Measurements from ENCODE around the gene PTPN20. TPM values are rescaled to one million over a fixed set of nuclear protein-coding genes. Genes with fewer than 3 reads are reported as not detected.
"Not testable (repeated sequence)": the region's sequence is repeated elsewhere in the genome, so short reads cannot be mapped to it uniquely, and the experiment has no call there.

PTPN20 gene
- total RNA-seq, 1 donor from 2014 or later: 2.5 TPM

DNA sequence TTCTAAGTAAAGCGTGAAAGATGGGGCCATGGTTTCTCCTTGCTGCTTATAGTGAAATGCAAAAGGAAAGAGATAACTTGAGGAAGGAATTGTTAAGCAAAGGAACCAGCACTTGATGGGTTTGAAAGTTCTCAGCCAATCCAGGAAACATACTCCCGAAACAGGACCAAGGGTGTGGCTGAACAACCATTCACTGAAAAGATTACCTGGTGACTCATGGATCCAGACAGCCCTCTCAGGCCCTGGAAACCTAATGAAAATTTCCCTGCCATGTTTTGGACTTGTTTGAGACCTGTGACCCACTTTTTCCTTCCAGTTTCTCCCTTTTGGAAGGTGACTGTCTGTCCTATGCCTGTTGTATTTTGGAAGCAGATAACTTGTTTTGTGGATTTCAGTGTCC lies 11.3 kb downstream of the PTPN20 start:
- intact Hi-C loops (cut with micrococcal nuclease); H3K4me3 Mint-ChIP-seq (ENCODE audit: low read depth); H3K4me1 Mint-ChIP-seq (ENCODE audit: low read depth); H3K27me3 Mint-ChIP-seq (ENCODE audit: low read depth); DNase-seq (ENCODE audit: low spot score); H3K27ac Mint-ChIP-seq; H3K36me3 Mint-ChIP-seq (ENCODE audit: low read depth); H3K9me3 Mint-ChIP-seq: not testable (repeated sequence)

DNA sequence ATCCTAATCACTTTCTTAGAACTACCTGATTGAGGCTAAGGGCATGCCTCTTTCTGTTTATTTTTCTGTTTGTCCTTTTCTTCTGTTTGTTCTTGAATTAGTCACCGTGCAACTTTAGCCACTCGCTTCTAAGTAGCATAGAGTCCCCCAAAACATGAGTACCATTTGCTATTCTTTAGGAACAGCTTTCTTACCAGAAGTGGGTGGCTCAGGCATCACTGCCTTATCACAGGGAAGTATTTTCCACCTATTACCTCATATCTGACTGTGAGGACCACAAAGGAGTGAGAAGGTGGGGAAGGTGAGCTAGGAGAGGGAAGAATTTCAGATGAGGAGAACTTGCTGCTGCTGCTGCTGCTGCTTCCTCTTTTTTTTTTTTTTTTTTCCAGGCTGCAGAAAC lies 13.9 kb downstream of the PTPN20 start:
- H3K4me1 Mint-ChIP-seq (ENCODE audit: low read depth); H3K4me3 Mint-ChIP-seq (ENCODE audit: low read depth); H3K36me3 Mint-ChIP-seq (ENCODE audit: low read depth); H3K27me3 Mint-ChIP-seq (ENCODE audit: low read depth); DNase-seq (ENCODE audit: low spot score); intact Hi-C loops (cut with micrococcal nuclease); H3K27ac Mint-ChIP-seq; H3K9me3 Mint-ChIP-seq: not testable (repeated sequence)

DNA sequence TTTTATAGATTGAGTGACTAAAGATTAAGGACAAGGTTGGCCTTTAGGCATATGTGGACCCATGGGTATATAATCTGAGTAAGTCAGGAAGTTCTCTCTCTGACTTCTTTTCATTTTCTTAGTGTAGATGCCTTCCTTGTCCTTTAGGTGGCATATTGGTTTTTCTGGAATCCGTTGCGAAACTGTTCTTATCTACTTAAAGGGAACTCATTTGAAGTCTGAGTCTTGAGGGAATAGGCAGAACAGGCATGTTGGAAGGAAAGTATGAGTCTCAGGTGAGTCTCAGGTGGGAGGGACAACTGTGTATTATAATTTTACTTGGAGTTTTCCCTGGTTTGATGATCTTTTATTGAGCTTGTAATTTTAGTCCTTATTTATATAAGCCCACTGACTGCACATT lies 14.6 kb downstream of the PTPN20 start:
- H3K4me1 Mint-ChIP-seq (ENCODE audit: low read depth); H3K27ac Mint-ChIP-seq; H3K27me3 Mint-ChIP-seq (ENCODE audit: low read depth); intact Hi-C loops (cut with micrococcal nuclease); H3K4me3 Mint-ChIP-seq (ENCODE audit: low read depth); H3K36me3 Mint-ChIP-seq (ENCODE audit: low read depth); DNase-seq (ENCODE audit: low spot score); H3K9me3 Mint-ChIP-seq: not testable (repeated sequence)

DNA sequence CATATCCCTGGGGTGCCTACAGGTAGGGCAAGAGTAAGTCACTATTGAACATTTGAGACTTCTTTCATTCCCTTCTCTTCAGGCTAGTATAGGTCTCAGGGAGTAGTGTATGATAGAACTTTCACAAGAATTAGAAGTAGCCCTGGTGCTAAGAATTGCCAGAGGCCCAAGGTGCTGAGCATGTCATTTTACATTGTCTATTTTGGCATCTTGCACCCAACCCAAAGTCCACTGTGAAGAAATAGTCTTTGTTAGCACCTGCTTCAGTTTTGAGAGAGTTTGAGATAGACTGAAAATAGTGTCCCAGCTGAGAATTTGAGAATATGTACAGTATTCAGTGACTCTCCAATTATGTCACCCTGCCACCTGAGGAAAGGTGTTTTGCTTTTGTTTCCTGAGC lies 17.6 kb downstream of the PTPN20 start:
- intact Hi-C loops (cut with micrococcal nuclease); H3K27me3 Mint-ChIP-seq (ENCODE audit: low read depth): not testable (repeated sequence)

DNA sequence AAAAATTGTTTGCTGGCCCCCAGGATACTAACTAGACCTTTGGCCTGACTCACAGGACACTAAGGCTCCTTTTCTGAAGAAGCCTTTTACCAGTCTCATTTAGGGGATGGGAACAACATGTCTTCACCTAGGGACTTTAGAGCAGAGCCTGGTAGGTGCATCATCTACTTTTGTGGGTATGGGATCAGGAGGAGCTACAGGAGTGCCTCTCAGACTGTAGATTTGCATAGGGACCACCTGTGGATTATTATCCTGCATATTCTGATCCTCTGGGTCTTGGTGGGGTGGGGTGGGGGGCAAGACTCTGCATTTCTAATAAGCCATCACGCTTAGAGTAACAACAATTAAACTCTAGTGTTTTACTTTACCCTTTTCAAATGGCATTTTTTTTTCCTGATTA lies 21.2 kb downstream of the PTPN20 start:
- H3K4me3 Mint-ChIP-seq (ENCODE audit: low read depth); DNase-seq (ENCODE audit: low spot score); H3K27ac Mint-ChIP-seq; H3K4me1 Mint-ChIP-seq (ENCODE audit: low read depth); H3K9me3 Mint-ChIP-seq; intact Hi-C loops (cut with micrococcal nuclease); H3K36me3 Mint-ChIP-seq (ENCODE audit: low read depth); H3K27me3 Mint-ChIP-seq (ENCODE audit: low read depth): not testable (repeated sequence)

More for the DNA sequence above, 17.6 kb downstream of the PTPN20 start:
- H3K4me3 Mint-ChIP-seq (ENCODE audit: low read depth); H3K36me3 Mint-ChIP-seq (ENCODE audit: low read depth); DNase-seq (ENCODE audit: low spot score); H3K27ac Mint-ChIP-seq; H3K4me1 Mint-ChIP-seq (ENCODE audit: low read depth); H3K9me3 Mint-ChIP-seq: not testable (repeated sequence)

DNA sequence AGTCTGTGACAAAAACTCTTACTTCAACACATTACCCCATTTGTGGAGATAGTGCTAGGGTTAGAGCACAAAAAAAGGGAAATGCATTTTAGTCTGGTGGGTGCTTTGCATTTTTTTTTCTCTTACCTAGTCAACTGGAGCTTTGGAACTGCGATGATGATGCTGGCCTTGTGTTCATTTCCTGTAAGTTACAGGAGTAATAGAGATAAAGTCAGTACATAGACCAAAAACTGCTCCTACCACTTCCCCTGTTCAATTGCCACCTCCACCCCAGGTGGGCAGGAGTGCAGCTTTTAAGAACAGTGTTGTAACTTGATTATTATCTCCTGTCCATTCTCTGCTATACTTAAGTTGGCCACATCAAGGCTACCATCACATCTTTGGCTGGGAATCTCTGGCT lies 29.9 kb downstream of the PTPN20 start:
- H3K36me3 Mint-ChIP-seq (ENCODE audit: low read depth); intact Hi-C loops (cut with micrococcal nuclease); H3K9me3 Mint-ChIP-seq: not testable (repeated sequence)

DNA sequence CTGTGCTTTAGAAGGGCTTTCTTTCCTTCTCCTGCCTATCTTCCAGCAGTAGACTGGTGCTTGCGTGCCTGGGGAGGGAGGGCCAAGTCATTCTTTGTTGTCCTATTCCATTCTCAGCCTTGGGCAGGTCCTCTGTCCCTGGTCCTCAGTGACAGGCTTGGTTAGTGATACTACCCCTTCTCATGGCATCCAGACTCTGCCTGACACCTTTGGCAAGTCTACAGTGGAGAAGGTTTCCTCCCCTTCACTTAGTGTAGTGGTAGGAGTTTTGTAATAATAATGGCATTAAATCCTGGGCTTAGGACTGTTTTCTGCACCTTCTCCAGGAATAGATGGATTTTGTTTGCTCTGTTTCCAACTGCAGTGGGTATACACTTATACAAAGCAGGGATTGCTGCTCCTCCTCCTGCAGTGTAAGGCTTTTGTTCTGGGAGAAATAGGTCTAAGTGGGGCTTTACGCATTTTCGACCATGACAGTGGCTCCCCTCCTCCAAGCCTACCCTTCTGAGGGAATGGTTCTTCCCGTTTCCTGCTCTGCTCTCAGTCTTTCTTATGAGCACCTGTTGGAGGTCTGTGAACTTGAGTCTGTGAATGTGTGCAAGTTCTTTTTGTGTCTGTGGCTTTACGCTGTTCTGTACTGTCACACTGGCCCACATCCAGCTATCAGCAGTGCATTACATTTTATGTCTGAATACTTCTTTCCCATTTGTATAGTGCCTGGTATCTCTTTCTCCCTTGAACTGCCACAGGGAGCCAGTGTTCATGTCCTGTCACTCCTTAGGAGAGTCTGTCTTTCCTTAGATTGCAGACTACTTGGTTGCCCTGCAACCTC lies 37.7 kb downstream of the PTPN20 start:
- H3K4me1 Mint-ChIP-seq (ENCODE audit: low read depth); H3K9me3 Mint-ChIP-seq; intact Hi-C loops (cut with micrococcal nuclease); H3K27ac Mint-ChIP-seq; H3K36me3 Mint-ChIP-seq (ENCODE audit: low read depth); H3K4me3 Mint-ChIP-seq (ENCODE audit: low read depth); DNase-seq (ENCODE audit: low spot score): not testable (repeated sequence)
- peaks cover 12% of the 10 kb centered on the region for H3K27me3 Mint-ChIP-seq (ENCODE audit: low read depth)

More for the DNA sequence above, 29.9 kb downstream of the PTPN20 start:
- DNase-seq (ENCODE audit: low spot score); H3K4me3 Mint-ChIP-seq (ENCODE audit: low read depth); H3K27me3 Mint-ChIP-seq (ENCODE audit: low read depth); H3K27ac Mint-ChIP-seq; H3K4me1 Mint-ChIP-seq (ENCODE audit: low read depth): not testable (repeated sequence)

DNA sequence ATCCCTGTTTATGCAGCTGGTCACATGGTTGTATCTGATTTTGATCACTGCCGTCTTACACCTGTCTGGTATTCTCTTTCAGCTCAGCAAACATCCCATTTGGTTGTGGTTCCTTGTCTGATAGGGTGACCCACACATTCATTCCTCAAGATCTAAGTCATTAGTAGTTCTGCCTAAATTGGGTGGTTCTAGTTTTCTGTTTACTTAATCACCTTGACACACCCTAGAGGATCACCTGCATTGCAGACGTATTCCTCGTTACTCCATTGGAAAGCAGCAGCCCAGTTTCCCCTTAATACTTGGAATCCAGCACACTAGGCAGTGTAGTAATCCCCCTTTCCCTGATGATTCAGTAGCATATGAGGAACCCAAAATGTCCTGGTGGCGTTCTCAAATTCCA lies 41.3 kb downstream of the PTPN20 start:
- H3K9me3 Mint-ChIP-seq; DNase-seq (ENCODE audit: low spot score); H3K4me1 Mint-ChIP-seq (ENCODE audit: low read depth); H3K27me3 Mint-ChIP-seq (ENCODE audit: low read depth); H3K27ac Mint-ChIP-seq; H3K4me3 Mint-ChIP-seq (ENCODE audit: low read depth); intact Hi-C loops (cut with micrococcal nuclease); H3K36me3 Mint-ChIP-seq (ENCODE audit: low read depth): not testable (repeated sequence)

DNA sequence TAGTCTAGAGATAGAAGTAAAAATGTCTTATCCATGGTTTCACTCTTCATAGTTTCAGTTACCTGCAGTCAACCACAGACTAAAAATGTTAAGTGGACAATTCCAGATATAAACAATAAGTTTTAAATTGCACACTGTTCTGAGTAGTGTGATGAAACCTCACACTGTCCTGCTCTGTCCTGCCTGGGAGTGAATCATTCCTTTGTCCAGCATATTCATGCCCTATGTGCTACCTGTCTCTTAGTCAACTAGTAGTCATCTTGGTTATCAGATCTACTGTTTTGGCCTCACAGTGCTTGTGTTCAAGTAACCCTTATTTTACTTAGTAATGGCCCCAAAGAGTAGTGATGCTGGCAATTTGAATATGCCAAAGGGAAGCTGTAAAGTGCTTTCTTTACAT lies 49.5 kb downstream of the PTPN20 start:
- H3K4me3 Mint-ChIP-seq (ENCODE audit: low read depth); intact Hi-C loops (cut with micrococcal nuclease); H3K27me3 Mint-ChIP-seq (ENCODE audit: low read depth); H3K36me3 Mint-ChIP-seq (ENCODE audit: low read depth); H3K27ac Mint-ChIP-seq; H3K9me3 Mint-ChIP-seq; H3K4me1 Mint-ChIP-seq (ENCODE audit: low read depth); DNase-seq (ENCODE audit: low spot score): not testable (repeated sequence)

DNA sequence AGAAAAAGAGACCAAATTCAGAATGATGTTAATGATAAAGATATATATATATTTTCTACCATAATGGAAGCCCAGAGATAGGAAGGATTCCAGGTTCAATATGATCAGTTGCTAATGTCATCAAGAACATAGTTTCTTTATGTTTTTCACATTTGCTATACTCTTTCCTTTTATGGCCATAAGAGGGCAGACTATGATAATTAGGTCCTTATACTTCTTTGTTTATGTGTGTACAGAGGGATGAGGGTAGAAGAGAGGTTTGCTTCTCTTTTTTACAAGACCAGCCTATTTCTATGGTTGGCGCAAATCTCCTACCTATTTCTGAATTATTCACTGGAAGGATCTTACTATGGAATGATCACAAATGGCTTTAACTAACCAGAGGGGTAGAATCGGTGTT lies 52.1 kb downstream of the PTPN20 start:
- H3K4me3 Mint-ChIP-seq (ENCODE audit: low read depth); DNase-seq (ENCODE audit: low spot score); intact Hi-C loops (cut with micrococcal nuclease); H3K36me3 Mint-ChIP-seq (ENCODE audit: low read depth); H3K27ac Mint-ChIP-seq; H3K9me3 Mint-ChIP-seq; H3K4me1 Mint-ChIP-seq (ENCODE audit: low read depth); H3K27me3 Mint-ChIP-seq (ENCODE audit: low read depth): not testable (repeated sequence)

DNA sequence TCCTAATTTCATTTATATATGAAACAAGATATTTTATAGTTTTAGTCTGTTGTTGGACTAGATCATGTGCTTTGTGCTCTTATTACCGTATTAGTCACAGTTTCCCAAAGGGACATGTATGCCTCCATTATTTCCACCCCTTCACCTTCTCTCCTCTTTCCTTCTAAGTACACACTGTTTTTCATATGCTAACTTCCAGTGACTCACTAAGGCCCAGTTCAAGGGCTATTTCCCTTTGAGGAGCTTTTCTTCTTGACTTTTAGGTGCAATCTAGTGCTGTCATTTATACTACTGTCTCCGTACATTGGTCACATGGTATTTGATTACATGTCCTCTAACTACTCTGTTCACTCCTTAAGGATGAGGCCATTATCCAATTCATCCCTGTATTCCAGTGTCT lies 55.8 kb downstream of the PTPN20 start:
- H3K27me3 Mint-ChIP-seq (ENCODE audit: low read depth); H3K4me1 Mint-ChIP-seq (ENCODE audit: low read depth); H3K27ac Mint-ChIP-seq; intact Hi-C loops (cut with micrococcal nuclease); H3K9me3 Mint-ChIP-seq; H3K4me3 Mint-ChIP-seq (ENCODE audit: low read depth); DNase-seq (ENCODE audit: low spot score); H3K36me3 Mint-ChIP-seq (ENCODE audit: low read depth): not testable (repeated sequence)

DNA sequence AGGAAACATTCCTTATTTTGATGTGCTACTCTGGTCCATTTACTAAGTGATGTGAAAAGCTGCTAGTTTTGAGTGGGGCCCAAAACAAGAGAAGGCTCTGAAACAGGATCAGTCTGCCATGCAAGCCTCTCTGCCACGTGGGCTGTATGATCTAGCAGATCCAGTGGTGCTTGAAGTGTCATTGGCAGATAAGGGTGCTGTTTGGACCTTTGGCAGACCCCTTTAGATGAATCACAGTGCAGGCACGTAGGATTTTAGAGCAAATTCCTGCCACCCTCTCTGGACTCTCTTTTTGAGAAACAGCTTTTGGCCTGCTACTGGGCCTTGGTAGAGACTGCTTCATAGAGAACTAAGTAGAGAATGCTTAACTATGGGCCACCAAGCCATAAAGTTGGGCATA lies 69.0 kb downstream of the PTPN20 start:
- H3K4me3 Mint-ChIP-seq (ENCODE audit: low read depth); H3K36me3 Mint-ChIP-seq (ENCODE audit: low read depth); DNase-seq (ENCODE audit: low spot score); H3K4me1 Mint-ChIP-seq (ENCODE audit: low read depth); H3K27me3 Mint-ChIP-seq (ENCODE audit: low read depth); H3K9me3 Mint-ChIP-seq; intact Hi-C loops (cut with micrococcal nuclease); H3K27ac Mint-ChIP-seq: not testable (repeated sequence)

DNA sequence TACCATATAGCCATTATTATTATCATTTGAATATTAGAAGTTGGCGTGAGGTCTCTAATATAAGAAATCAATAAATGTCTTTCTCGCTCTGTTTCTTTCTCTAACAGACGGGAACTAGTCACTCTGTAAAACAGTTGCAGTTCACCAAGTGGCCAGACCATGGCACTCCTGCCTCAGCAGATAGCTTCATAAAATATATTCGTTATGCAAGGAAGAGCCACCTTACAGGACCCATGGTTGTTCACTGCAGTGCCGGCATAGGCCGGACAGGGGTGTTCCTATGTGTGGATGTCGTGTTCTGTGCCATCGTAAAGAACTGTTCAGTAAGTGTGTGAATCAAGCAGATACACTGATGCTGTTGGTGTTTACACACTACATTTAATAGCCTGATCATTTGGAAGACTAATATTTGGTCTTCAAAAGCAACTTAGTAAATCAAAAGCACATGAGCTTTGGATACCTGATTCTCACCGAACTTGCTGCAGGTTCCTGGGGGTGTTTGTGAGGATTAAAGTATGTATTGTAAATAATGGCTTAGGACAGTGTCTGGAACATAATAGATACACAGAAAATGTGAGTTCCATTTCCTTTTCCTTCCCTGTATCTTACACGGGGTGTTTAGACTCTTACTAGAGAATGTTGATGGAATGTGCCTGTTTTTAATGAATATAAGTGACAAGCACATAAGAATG lies 76.2 kb downstream of the PTPN20 start:
- intact Hi-C loops (cut with micrococcal nuclease); H3K4me3 Mint-ChIP-seq (ENCODE audit: low read depth); H3K9me3 Mint-ChIP-seq; DNase-seq (ENCODE audit: low spot score); H3K36me3 Mint-ChIP-seq (ENCODE audit: low read depth); H3K4me1 Mint-ChIP-seq (ENCODE audit: low read depth); H3K27me3 Mint-ChIP-seq (ENCODE audit: low read depth); H3K27ac Mint-ChIP-seq: not testable (repeated sequence)
